ENCODE measurements around the gene SNX27. TPM values are rescaled to one million over a fixed set of nuclear protein-coding genes. Genes with fewer than 3 reads are reported as not detected.
"Not testable (repeated sequence)": the region's sequence is repeated elsewhere in the genome, so short reads cannot be mapped to it uniquely, and the experiment has no call there.

The SNX27 gene
- total and polyA plus RNA-seq, 11 donors: 9.6 to 39.4 (median 29.0) TPM

GRCh38 chr1:151673407-151673806 is 61.6 kb downstream of the SNX27 start:
- Histone ChIP-seq H3K4me1 (no peaks in the 10 kb centered on the region), H3K4me3 (no peak overlapping the region), H3K27me3 (no peaks in the 10 kb centered on the region), H3K9me3 (peaks cover 0 to 13% (median 0%) of the 10 kb centered on the region in 12 donors), H3K36me3 (peaks cover 0 to 49% (median 35%) of the 10 kb centered on the region in 9 donors), H3K27ac (no peak overlapping the region)
- WGBS, 4 donors: 75 to 88% (median 76%) methylated on average over 1 of the region's 1 CpG
- intact Hi-C loops (cut with DNase I): no loop called here
- TF ChIP-seq POLR2A (IDR thresholded peaks at IDR 0.05) (no peak), CTCF (IDR thresholded peaks at IDR 0.05) (no peak)
- ATAC-seq (no peak), DNase-seq (no peak)

GRCh38 chr1:151680391-151680790 is 68.5 kb downstream of the SNX27 start:
- TF ChIP-seq POLR2A (IDR thresholded peaks at IDR 0.05) (no peak), CTCF (IDR thresholded peaks at IDR 0.05) (no peak)
- peak overlapping the region in 2 of 12 donors; percentile 19 to 53 for H3K27ac ChIP-seq
- H3K4me3 ChIP-seq: no peak overlapping the region
- H3K9me3 ChIP-seq: no peaks in the 10 kb centered on the region
- no peak for ATAC-seq
- H3K27me3 ChIP-seq: no peaks in the 10 kb centered on the region
- 80 to 96% (median 91%) methylated on average over 4 of the region's 4 CpGs for WGBS, 4 donors
- peaks cover 0 to 58% (median 34%) of the 10 kb centered on the region in 9 donors for H3K36me3 ChIP-seq
- H3K4me1 ChIP-seq: peaks cover 0 to 11% (median 0%) of the 10 kb centered on the region in 12 donors
- DNase-seq: no peak
- intact Hi-C loops (cut with DNase I): no loop called here

- ATAC-seq (peak in 2 of 4 donors; percentile 41 to 64), DNase-seq (no peak)
- Histone ChIP-seq H3K9me3 (no peaks in the 10 kb centered on the region), H3K4me1 (peaks cover 0 to 11% (median 0%) of the 10 kb centered on the region in 12 donors), H3K27me3 (no peaks in the 10 kb centered on the region), H3K27ac (peak overlapping the region in 2 of 12 donors; percentile 19 to 53), H3K36me3 (peaks cover 0 to 62% (median 38%) of the 10 kb centered on the region in 9 donors), H3K4me3 (no peak overlapping the region)
- TF ChIP-seq POLR2A (IDR thresholded peaks at IDR 0.05) (no peak), CTCF (IDR thresholded peaks at IDR 0.05) (no peak)
- intact Hi-C loops (cut with DNase I): no loop called here
- WGBS, 4 donors: 20 to 32% (median 29%) methylated on average over 3 of the region's 3 CpGs
Measured at GRCh38 chr1:151680826-151681225, 69.0 kb downstream of the SNX27 start.

- intact Hi-C loops (cut with DNase I): no loop called here
- no peak for TF ChIP-seq POLR2A (IDR thresholded peaks at IDR 0.05)
- no peak for TF ChIP-seq CTCF (IDR thresholded peaks at IDR 0.05)
- Histone ChIP-seq H3K36me3 (peaks cover 0 to 71% (median 49%) of the 10 kb centered on the region in 9 donors), H3K9me3 (no peaks in the 10 kb centered on the region), H3K27ac (peak overlapping the region in 1 of 12 donors; percentile 13), H3K4me3 (no peak overlapping the region), H3K27me3 (no peaks in the 10 kb centered on the region), H3K4me1 (peaks cover 0 to 11% (median 0%) of the 10 kb centered on the region in 12 donors)
- DNase-seq (no peak), ATAC-seq (no peak)
- WGBS, 4 donors: 93 to 97% (median 94%) methylated on average over 2 of the region's 2 CpGs
Measured at GRCh38 chr1:151681923-151682322, 70.1 kb downstream of the SNX27 start.

- ATAC-seq; H3K27me3 ChIP-seq; H3K9me3 ChIP-seq; H3K27ac ChIP-seq; H3K4me3 ChIP-seq; DNase-seq; intact Hi-C loops (cut with DNase I): not testable (repeated sequence)
- peaks cover 0 to 11% (median 0%) of the 10 kb centered on the region in 12 donors for H3K4me1 ChIP-seq
- peaks cover 0 to 66% (median 52%) of the 10 kb centered on the region in 9 donors for H3K36me3 ChIP-seq
- 92 to 97% (median 94%) methylated on average over 7 of the region's 7 CpGs for WGBS, 4 donors
Measured at GRCh38 chr1:151682901-151683300, 71.1 kb downstream of the SNX27 start.

Measured in heart left ventricle (tissue), 16 donors.